ENCODE measurements around the gene RACK1. TPM values are rescaled to one million over a fixed set of nuclear protein-coding genes. Genes with fewer than 3 reads are reported as not detected.

Gene RACK1
- polyA plus RNA-seq, 1 of the 3 experiments (the other 2 are of a cell fraction), result 4,715 TPM

- peaks cover 26% of the 10 kb centered on the region for H3F3A ChIP-seq (replicated peaks; ENCODE audit: insufficient read depth)
- no peak overlapping the region for H3K4me3 ChIP-seq (ENCODE audit: low read depth in 2 of 2, low read length in 1 of 2)
- no peak for DNase-seq
- H3K36me3 ChIP-seq (replicated peaks in 1 of 2; ENCODE audit: control insufficient read depth in 1 of 2, insufficient read depth in 2 of 2, low read length in 1 of 2), result no peaks in the 10 kb centered on the region
- no peak overlapping the region for H2AFZ ChIP-seq (ENCODE audit: low read depth)
- no peaks in the 10 kb centered on the region for H3K9me2 ChIP-seq
- H3K27ac ChIP-seq (ENCODE audit: low read depth in 2 of 2, low read length in 1 of 2), result no peak overlapping the region
- 85% methylated on average over 11 of the region's 11 CpGs for WGBS (ENCODE audit: low lambda C conversion rate)
- peaks cover 0 to 21% of the 10 kb centered on the region in 2 experiments; a peak in 1 of 4 replicates for H3K4me1 ChIP-seq (ENCODE audit: control insufficient read depth in 1 of 2, insufficient read depth in 2 of 2, low read depth in 1 of 2, low read length in 1 of 2)
- no peaks in the 10 kb centered on the region for H3K79me2 ChIP-seq (ENCODE audit: insufficient read depth)
- H3K9ac ChIP-seq, result no peak overlapping the region
- H3K9me3 ChIP-seq, result no peaks in the 10 kb centered on the region
- TF ChIP-seq CHD2 (IDR thresholded peaks at IDR 0.05; ENCODE audit: low read length, partially characterized antibody) (no peak), JUND (IDR thresholded peaks at IDR 0.05) (no peak), TCF12 (IDR thresholded peaks at IDR 0.05) (no peak), CTCF (IDR thresholded peaks at IDR 0.05) (no peak), SIN3A (IDR thresholded peaks at IDR 0.05; ENCODE audit: borderline replicate concordance, low read depth, low read length) (no peak), TAF1 (IDR thresholded peaks at IDR 0.05; ENCODE audit: borderline replicate concordance, low read depth, low read length) (no peak), FOXM1 (IDR thresholded peaks at IDR 0.05; ENCODE audit: low read depth) (no peak), FOSL2 (IDR thresholded peaks at IDR 0.05; ENCODE audit: borderline replicate concordance, low read depth) (no peak), USF1 (IDR thresholded peaks at IDR 0.05; ENCODE audit: borderline replicate concordance, low read depth) (no peak), YY1 (IDR thresholded peaks at IDR 0.05; ENCODE audit: low read depth) (no peak), RXRA (IDR thresholded peaks at IDR 0.05; ENCODE audit: borderline replicate concordance, low read depth) (no peak), IRF3 (IDR thresholded peaks at IDR 0.05; ENCODE audit: low read depth, low read length) (no peak), MAX (IDR thresholded peaks at IDR 0.05; ENCODE audit: low read depth) (no peak), USF2 (IDR thresholded peaks at IDR 0.05; ENCODE audit: borderline replicate concordance, low read depth, low read length) (no peak), MEF2A (IDR thresholded peaks at IDR 0.05; ENCODE audit: borderline replicate concordance, low read depth) (no peak), NFIC (IDR thresholded peaks at IDR 0.05; ENCODE audit: borderline replicate concordance) (no peak), REST (IDR thresholded peaks at IDR 0.05; ENCODE audit: low read depth, low read length) (no peak)
- ChIA-PET POLR2A (interaction anchor here (0.7 kb wide), 1 partner anchor 58 kb away, joined by 3 read pairs; the partner anchor contains the start of gene TRIM52), CTCF (interaction anchor here (1.3 to 6.5 kb wide), 4 partner anchors 8 to 21 kb away, joined by 3 to 72 read pairs (median 10); no protein-coding TSS in a partner anchor)
- H3K27me3 ChIP-seq (ENCODE audit: insufficient read depth), result no peaks in the 10 kb centered on the region
- 0 out of 2 replicates have a peak overlapping the region, but pooled peaks have one; percentile 80 for H3K4me2 ChIP-seq
- no peaks in the 10 kb centered on the region; the same call in 1 of the 2 replicates for H4K20me1 ChIP-seq (ENCODE audit: insufficient read depth)
Measured at GRCh38 chr5:181203093-181203711, 40.5 kb downstream of the RACK1 start.
